ENCODE results near the gene GLP2R.

The GLP2R gene

DNA sequence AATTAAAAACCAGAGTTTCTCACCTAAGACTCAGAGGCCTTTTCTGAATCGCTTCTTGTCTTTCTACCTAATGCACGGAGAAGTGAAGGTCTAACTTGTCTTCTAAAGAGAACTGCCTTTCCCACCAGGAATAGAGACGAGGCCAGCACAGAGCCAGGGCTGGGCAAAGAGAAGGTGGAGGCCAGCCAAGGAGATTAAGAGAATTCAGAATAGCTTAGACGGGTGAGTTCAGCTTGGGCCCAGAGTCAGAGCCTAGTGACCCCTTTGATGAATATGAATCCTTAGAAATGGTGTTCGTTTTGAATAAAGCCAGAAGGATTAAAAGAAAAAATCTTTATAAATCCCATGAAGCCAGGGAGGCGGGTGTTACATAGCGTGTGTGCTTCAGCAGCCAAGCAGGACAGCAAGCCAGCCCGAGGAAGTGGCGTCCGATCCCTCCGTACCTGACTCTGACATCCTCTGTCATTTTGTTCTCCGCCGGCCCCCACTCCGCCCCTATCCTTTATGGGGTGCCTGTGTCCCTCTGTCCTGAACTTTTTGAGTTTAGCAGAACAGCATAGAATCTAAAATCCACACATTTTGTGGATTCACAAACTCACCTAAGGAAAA is 11.3 kb upstream of the GLP2R start:
- DNase-seq: no peak

DNA sequence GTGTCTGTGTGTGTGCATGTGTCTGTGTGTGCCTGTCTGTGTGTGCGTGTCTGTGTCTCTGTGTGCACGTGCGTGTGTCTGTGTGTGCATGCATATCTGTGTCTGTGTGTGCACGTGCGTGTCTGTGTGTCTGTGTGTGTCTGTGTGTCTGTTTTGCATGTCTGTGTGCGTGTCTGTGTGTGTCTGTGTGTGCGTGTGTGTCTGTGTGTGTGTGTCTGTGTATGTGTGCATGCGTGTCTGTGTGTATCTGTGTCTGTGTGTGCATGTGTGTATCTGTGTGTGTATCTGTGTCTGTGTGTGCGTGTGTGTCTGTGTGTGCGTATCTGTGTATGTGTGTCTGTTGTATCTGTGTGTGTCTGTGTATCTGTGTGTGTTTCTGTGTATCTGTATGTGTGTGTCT is 9.3 kb upstream of the GLP2R start:
- no peak for DNase-seq

DNA sequence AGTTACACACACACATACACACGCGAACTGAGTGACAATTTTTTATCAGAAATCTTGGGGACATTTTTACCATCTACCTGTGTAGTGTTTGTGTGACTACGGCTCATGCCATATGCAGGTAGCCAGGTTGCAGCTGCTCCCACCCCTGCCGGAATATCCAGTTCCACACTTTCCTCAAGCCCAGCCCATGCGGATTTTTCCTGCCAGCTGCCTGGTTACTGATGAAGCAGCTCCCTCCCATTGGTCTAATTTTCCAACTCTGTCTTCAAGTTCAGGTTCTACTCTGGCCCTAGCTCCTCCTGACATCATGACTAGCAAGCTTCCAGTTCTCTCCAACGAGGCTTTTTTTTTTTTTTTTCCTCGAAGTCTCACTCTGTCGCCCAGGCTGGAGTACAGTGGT is 8.6 kb upstream of the GLP2R start:
- no peak for DNase-seq

DNA sequence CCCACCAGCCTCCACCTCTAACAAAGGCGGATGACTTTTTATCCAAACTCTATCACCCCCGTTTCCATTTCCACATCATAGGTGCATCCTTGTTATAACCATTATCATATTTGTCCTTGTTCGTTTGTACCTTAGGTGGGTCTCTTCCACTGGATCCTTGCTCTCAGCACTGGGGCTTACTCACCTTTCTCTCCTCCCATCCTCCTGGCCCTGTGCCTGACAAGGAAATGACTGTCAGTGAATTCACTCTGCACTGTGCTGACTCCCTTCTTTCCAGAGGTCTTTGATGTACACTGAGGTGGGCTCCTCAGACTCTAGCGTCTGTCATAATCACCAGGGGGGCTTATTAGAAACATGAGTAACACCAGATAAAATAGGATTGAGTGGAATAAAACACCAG is 7.0 kb upstream of the GLP2R start:
- no peak for DNase-seq

DNA sequence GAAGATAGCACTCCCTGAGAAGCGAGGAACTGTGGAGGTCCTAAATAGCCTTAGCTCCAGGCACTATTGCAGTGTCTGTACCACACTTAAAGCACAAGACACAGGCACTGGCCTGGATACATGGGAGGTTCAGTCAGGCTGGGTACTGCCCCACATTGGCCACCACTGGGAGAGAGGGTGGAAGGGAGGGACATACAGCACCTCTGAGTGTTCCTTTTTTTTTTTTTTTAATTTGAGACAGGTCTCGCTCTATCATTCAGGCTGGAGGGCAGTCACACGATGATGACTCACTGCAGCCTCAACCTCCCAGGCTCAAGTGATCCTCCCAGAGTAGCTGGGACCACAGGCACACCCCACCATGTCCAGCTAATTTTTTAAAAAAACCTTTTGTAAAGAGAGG is 5.3 kb upstream of the GLP2R start:
- no peak for DNase-seq

DNA sequence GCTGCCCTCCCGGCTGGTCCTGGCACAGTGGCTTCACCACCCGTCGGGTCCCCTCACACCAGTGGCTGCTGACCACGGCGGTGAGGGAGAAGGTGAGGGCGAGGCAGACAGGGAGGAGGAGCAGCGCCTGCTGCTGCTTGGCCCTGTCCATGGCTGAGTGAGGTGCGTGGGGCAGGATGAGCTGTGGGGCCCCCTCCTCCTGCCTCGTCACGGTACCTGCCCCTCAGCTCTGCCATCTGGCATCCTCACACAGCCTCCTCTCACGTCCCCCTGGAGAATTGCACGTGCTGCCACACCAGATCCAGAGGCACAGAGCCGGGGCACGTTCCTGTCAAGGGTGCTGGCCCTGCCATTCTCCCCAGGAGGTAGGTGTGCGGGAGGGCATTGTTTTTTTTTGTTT is 3.8 kb upstream of the GLP2R start, which contains the start of gene GSG1L2:
Gene GSG1L2 (minus strand): TSS at position 159 of the 400 bp plus-strand sequence. CDS start 8 bp downstream, at position 151.
- DNase-seq: no peak

DNA sequence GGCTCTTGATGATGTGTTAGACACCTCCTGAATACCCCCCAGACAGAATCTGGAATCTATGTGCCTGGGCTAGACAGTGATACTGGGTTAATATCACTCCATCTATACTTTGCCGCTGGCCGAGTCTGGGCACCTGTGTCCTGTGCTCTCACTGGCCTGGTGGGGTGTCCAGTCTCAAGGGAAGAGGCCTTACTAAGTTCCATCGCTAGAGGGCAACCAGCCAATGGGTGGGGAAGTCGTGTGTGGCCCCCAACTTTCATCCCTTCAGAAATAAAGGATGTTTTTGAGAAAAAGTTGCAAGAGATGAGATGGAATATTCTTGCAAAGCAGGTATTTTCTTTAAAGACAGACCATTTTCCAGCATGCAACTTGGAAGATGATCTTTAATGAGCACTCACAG is 1.6 kb upstream of the GLP2R start:
- DNase-seq: no peak

DNA sequence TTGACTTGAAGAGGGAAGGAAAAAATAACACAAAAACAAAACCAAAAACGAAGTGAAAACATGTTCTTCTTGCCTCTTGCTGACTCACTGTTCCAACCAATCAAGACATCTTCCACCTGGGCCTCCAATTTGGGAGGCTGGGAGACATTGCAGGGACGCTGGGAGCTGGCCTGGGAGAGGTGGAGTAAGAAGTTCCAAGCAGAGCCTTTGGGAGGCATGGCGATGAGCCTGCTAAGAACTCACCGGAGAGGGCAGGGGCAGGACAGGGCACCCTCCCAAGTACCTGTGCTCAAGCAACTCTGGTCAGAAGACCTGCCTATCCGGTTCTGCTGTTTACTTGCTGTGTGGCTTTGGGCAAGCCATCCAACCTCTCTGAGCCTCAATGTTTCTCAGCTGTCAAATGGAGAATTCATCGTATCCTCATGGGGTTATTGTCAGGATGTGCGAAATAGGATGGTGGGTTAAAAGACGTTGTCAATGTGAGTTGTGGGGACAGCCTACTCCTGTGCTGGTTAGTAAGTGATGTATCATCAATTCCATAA is 856 bp upstream of the GLP2R start:
- no peak for DNase-seq

DNA sequence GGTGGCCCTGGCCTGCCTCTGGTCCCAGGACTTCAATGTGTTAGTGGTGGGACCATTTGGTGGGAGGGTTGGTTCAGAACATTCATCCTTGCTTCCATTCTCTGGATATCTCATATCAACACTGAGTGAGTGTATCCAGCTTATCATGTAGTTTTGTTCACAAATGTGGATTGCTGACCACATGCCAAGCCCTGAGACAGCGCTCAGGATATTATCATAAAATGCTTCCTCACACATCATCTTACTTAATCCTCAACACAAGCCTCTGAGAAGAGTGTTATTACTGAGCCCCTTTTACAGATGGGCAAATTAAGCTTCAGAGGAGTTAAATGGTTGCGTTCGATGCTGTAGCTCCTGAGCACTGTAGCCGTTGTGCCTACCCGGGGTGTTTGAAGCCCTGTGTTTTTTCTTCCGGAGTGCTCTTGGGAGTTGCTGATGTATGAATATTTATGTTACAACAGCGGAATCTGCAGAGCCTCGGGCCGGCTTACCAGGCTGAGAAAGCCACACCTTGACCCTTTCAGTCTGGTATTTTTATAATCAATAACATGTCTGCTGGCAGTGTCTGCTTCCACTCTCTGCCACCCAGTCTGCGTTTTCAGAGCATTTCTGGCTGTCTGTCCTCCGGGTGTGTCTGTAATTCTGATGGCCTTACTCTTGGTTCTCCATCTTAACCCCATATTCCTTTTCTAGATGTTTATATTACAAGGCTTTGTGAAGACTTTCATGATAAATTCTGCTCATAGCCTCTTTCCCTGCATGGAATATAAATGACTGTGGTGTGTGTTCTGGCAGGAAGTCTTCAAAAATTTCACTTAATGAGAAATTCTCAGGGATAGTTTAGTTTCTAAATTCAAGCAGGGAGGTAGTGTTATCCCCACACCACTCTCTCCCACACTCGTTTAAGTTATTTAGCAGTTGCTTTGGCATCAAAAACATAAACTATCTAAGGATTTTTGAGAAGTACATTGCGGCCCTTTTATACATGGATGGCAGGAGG is 2.9 kb downstream of the GLP2R start:
- DNase-seq: no peak

DNA sequence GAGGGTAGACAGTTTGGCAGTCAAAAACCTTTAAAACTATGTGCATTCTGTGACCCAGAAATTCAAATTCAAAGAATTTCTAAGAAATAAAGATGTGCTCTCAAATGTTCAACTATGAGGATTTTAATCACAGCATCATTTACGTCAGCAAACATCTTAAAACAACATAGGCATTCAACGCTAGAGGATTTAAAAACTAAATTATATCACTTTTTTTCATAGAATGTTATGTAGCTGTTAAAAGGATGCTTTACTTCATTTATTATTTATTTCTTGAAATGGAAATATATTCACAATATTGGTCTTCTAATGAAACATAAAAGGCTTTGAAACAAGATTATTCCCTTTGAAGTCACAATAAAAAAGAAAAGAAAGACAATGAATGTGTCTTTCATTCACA is 3.6 kb downstream of the GLP2R start:
- DNase-seq: no peak

DNA sequence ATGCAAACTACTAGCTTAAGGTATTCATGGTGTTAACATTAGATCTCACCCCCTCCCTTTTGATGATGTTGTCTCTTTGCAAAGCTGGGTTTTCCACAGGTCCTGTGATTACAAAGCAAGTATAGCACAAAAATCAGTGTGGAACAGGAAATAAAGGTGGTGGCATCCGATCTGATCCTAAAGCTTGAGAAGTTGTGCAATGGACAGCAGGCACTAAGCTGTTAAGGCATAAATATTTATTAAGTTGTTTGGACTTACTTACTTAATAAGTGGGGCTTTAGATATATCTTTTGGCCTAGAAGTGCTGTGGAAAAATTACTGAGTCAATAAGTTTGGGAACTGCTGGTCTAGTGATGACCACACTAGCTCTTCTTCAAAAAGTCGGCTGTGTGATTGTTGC is 5.0 kb downstream of the GLP2R start:
- no peak for DNase-seq

DNA sequence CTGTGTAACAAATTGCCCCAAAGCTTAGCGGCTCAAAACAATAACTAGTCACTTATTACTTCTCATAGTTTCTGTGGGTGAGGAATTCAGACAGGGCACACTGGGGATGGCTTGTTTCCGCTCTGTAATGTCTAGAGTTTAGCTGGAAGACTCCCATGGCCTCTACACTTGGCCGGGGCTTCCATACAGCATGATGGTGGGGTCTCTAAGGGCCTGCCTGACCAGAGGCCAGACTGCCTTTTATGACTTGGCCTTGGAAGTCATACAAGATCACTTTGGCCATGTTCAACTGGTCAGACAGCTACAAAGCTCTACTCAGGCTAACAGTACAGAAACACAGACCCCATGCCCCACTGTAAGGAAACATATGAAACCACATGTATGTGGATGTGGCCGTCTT is 8.2 kb downstream of the GLP2R start:
- no peak for DNase-seq

DNA sequence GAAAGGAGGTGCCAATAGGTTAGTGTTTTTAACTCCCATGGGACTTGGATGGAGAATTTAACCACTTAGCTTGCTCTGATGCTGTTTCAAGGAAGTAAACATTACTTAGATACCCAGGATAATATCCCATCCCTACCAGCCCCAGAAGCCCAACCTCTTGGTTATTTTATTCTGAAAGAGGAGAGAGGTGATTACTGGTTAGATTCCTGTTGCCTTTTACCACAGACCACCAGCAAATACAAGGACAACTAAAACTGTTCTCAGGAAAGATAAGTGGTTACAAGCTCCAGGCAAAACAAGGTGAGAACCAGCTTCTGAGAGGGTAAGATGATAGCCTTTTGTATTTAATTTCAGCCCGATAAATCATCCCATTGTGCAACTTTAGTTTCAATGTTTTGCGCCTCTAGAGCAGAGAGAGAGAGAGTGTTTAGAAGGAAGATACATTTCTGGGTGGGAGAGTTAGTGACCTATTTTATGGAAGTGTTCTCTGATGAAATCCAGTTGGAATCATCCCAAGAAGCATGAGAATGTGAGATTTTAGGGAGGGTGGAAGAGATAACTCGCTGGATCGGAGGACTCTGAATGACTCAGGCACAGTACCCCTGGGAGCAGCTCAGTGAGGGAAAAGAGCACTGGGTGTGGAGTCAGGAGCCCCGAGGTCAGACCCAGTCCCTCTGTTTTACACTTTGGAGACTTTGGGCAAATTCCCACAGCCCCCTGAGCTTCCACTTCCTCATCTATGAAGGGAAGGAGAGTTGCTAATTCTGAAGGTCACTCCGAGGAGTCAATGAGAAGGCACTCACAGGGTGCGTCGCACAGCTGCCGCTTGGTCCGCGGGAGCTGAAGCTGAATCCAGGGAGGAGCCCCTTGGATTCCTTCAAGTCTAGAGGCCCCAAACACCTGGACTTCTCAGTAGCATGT is 12.1 kb downstream of the GLP2R start:
- DNase-seq: no peak

DNA sequence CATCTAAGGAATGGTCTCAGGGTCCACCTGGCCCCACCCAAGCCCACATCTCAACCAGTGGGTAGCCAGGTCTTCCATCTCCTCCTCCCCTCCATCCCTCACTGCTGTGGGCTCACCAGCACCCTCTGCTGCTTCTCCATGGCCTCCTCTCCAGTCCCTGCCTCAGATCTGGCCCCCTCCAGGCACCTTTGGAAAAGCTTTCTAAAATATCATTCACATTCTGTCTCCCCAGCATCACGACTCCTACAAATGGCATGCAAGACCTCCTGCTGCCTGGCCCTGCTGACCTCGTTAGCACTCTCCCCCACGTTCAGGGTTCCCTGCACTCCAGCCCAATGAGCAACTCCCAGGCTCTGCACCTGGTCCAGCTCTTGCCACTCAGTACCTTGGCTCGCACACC is 13.7 kb downstream of the GLP2R start:
- no peak for DNase-seq

DNA sequence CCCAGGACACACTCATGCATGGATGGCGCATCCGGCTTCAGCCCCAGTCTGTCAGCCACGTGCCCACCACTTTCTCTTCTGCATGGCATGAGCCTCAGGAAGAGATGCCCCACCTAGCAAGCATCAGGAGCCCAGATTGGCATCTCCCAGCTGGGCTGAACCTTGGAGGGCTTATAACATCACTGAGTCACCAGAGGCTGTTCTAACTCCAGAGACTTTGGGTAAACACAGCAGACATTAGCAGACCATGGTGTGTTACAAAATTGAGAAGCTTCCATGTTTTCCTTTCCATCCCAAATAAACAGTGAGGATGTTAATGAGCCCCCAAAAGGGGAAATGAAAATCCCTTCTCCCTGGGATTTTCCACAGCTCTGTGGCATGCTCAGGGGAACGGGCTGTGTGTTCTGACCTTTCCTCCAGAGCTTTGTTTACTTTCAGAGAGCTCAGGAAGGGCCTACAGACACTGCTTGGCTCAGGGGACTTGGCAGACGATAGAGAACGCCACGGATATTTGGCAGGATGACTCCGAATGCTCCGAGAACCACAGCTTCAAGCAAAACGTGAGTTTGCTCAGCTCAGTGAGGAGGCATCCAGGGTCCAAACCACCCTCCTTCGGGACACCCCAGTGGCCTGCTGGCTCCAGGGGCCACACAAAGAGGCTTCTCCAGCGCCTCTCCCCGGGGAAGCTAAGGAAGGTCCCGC is 16.5 kb downstream of the GLP2R start:
- DNase-seq: no peak

DNA sequence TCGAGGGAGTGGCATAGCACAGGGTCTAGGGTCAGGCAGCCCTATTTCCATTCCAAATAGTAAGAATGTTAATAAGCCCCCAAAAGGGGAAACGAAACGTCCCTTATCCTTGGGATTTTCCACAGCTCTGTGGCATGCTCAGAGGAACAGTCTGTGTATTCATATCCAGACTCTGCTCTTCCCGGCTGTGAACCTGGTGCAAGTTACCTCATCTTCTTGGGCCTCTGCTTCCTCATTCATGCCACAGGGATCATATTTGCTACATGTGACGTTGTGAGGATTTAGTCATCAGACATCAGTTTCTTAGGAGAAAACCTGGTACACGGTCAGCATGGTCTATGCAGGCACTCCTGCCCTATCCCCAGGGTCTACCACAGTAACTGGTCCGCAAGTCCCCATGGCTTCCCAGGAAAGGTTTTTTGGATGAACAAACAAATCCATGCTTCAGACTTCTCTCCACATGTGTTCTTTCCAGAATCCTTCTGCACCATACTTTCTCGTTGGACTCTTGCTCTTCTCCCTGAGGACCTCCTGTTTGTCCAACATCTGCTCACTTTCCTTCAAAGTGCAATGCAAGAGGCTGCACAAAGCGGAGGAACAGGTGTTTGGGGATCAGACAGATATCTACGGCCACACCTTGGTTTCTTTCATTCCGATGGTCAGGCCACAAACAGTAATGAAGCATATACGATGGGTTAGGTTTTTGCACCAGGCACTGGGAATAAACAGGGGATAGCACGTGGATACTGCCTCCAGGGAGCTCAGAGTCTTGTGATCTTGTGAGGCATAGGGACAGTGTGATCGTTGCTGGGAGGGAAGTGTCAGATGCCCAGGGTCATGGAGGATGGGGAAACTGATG is 17.7 kb downstream of the GLP2R start:
- DNase-seq: no peak

DNA sequence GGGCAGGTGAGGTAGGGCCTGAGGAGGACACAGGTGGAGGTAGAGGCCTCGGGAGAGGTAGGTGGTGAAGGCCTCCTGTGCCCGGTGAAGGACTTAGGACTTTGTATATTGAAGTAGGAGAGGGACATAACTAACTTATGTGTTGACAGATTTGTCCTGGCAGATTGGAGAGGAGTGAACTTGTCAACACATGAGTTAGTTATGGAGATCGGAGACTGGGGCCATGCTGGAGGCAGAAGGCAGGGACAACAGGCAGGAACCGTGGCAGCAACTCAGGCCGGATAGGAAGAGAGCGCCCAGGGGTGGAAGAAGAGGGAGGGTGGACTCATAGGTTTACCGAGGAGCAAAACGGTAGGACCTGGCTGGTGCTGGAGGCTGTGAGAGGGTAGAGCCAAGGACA is 18.4 kb downstream of the GLP2R start:
- no peak for DNase-seq

DNA sequence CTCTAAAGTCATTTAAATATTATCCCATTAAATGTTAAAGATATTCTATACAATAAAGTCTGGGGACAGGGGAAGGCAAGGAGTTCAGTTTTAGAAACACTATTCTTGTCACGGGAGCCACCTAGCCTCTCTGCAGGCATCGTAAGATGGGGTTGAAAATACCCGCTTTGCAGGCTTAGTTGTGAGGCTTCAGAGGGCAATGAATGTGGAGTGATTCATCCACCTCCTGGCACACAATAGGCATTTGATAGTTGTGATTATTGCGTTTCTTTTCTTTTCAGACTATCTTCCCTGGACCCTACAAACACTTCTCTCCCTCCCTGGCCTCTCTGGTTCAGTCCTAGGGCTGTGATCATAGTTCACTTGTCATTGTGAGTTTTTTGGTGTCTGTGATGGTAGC is 19.6 kb downstream of the GLP2R start:
- no peak for DNase-seq

DNA sequence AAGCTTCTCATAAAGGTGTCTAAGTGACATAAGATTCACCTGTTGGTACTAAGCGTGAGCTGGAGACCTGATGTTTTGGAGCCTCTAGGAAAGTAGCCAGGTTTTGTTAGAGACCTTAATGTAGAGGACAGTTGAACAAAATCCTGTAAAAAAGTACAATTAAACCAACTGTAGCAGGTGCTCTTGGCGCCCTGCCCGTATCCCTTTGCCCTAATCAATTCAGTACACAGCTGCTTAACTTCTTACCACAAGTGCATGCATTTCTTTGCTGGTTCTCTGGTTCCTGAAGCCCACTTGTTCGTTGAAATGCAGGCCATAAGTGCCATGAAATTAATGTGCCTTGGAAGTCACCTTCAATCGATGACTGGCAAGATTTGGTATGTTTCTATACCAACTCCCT is 24.4 kb downstream of the GLP2R start:
- no peak for DNase-seq

DNA sequence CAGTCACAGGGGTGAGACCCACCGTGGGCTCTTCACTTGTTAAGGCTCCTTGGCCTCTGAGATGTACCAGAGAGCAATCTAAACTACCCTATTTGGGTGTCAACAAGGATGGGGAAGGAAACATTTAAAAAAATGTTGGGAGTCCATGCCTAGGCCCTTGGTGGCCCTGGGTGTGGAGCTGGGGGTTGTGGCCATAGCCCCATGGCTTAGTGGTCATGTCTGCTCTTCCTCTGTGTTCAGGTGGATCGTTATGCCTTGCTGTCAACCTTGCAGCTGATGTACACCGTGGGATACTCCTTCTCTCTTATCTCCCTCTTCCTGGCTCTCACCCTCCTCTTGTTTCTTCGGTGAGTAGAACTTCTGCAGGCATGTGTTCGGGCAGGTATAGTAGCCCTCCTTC is 28.5 kb downstream of the GLP2R start:
- DNase-seq: no peak

DNA sequence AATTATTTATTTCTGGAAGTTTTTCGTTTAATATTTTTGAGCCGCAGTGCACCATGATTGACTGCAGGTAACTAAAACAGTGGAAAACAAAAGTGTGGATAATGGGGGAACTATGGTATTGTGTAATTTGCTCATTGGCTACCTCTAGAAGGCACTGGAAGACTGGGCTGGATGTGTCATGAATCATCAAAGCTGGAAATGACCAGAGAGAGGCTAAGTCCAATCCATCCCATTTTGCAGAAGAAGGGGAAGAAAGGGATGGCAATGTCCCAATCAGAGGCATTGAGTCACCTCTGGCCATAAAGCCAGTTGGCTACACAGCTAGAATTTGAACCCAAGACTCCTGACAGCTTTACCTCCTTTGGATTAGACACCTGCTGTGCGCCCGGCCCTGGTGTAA is 29.3 kb downstream of the GLP2R start:
- DNase-seq: no peak

All from NCI-H146 (cell line).